GM12873 (cell line): ENCODE results near the gene CCL2.

Source experiments
- TF ChIP-seq, protein P1 (sequence below): IDR thresholded peaks from 2 replicates; pipeline ENCODE4 v1.5.1; 2012; ENCODE audit warnings: low read depth, mild to moderate bottlenecking, moderate library complexity, low read length, control low read depth; ENCODE audit not compliant: insufficient read depth; ENCODE audit errors: missing control alignments

The CCL2 gene

GRCh38 chr17:34275881-34276280 lies 20.8 kb downstream of the CCL2 start:
- TF ChIP-seq, protein P1, sequence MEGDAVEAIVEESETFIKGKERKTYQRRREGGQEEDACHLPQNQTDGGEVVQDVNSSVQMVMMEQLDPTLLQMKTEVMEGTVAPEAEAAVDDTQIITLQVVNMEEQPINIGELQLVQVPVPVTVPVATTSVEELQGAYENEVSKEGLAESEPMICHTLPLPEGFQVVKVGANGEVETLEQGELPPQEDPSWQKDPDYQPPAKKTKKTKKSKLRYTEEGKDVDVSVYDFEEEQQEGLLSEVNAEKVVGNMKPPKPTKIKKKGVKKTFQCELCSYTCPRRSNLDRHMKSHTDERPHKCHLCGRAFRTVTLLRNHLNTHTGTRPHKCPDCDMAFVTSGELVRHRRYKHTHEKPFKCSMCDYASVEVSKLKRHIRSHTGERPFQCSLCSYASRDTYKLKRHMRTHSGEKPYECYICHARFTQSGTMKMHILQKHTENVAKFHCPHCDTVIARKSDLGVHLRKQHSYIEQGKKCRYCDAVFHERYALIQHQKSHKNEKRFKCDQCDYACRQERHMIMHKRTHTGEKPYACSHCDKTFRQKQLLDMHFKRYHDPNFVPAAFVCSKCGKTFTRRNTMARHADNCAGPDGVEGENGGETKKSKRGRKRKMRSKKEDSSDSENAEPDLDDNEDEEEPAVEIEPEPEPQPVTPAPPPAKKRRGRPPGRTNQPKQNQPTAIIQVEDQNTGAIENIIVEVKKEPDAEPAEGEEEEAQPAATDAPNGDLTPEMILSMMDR, result no peak

- TF ChIP-seq, protein P1, result no peak
Measured at GRCh38 chr17:34276826-34277225, 21.7 kb downstream of the CCL2 start.

DNA sequence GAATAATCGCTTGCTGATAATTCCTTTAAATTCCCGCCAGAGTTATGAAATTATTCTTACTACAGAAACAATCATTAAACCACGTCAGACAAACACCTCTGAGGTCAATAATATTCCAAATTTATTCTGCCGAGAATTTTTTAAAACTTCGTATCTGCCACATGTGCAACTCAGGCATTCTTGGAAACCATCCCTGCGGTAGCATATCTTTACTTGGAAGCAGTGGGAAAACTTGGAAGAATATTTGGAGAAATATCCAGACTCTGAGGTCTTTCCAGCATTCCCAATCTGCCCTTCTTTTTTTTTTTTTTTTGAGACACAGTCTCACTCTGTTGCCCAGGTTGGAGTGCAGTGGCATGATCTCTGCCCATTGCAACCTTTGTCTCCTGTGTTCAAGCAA lies 28.5 kb downstream of the CCL2 start:
- TF ChIP-seq, protein P1, result no peak

DNA sequence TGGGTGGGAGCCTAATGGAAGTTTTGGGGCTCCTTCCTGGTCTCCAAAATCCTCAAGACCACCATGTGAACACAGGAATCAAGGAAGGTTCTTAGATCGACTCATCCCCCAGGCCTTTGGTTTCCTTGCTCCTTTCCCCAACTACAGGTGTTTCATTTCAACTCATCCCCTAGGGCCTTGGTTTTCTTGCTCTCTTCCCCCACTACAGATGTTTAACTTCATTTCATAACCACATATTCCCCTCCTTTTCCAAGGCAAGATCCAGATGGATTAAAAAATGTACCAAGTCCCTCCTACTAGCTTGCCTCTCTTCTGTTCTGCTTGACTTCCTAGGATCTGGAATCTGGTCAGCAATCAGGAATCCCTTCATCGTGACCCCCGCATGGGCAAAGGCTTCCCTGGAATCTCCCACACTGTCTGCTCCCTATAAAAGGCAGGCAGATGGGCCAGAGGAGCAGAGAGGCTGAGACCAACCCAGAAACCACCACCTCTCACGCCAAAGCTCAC lies 30.3 kb downstream of the CCL2 start, which contains the start of gene CCL11:
Gene CCL11, plus strand, starts transcription at position 457 of the 507 bp plus-strand sequence. CDS start 67 bp downstream, outside the sequence.
- TF ChIP-seq, protein P1, result no peak

DNA sequence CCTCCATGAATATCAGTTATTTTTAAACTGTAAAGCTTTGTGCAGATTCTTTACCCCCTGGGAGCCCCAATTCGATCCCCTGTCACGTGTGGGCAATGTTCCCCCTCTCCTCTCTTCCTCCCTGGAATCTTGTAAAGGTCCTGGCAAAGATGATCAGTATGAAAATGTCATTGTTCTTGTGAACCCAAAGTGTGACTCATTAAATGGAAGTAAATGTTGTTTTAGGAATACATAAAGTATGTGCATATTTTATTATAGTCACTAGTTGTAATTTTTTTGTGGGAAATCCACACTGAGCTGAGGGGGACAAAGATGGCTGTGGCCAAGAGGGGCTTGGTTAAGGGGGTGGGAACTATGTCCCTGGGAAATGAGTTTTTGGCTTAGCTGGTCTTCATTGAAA lies 32.8 kb downstream of the CCL2 start:
- TF ChIP-seq, protein P1, result no peak

DNA sequence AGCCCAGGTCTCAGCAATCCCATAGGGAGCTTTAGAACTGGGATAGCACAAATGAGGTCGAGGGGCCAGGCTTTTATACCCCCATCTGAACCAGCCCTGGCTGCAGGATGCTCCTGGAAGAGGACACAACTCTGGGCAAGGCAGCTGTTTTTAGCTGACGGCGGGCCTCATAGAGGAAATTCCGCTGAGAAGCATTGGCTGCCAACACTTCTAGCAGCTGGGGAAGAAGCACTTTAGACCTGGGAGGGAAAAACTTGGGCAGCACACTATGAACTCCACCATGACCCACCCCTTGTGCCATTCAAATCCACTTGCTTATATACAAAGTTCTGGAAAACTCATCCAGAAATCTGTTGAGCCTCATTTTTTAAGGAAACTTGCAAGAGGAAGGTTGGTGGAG lies 35.5 kb downstream of the CCL2 start:
- TF ChIP-seq, protein P1, result no peak

GRCh38 chr17:34291721-34292348 lies 36.8 kb downstream of the CCL2 start:
- TF ChIP-seq, protein P1, result no peak
